HG03442 (cell line): ENCODE results near the gene NALF2.

ENCODE experiments used
- ATAC-seq: cut with Tn5 transposase; IDR thresholded peaks from one replicate; pipeline ENCODE4 v1.9.1; 2021; ENCODE audit warnings: mild to moderate bottlenecking, moderate library complexity; ENCODE audit not compliant: unreplicated experiment

The NALF2 gene

GRCh38 chrX:69524781-69525363, 20.7 kb downstream of the NALF2 start:
- ATAC-seq: no peak

GRCh38 chrX:69530306-69530705, 26.2 kb downstream of the NALF2 start:
- ATAC-seq: no peak

GRCh38 chrX:69531031-69531755, 27.1 kb downstream of the NALF2 start:
- no peak for ATAC-seq

GRCh38 chrX:69535661-69536060, 31.5 kb downstream of the NALF2 start:
- ATAC-seq: no peak

- ATAC-seq: peak; percentile 88
Observed at GRCh38 chrX:69538321-69538876, 34.3 kb downstream of the NALF2 start.

GRCh38 chrX:69539437-69539836, 35.3 kb downstream of the NALF2 start:
- peak; percentile 39 for ATAC-seq

- no peak for ATAC-seq
Observed at GRCh38 chrX:69541956-69542355, 37.8 kb downstream of the NALF2 start.

GRCh38 chrX:69543572-69543971, 39.4 kb downstream of the NALF2 start:
- no peak for ATAC-seq

GRCh38 chrX:69546417-69546816, 42.3 kb downstream of the NALF2 start:
- no peak for ATAC-seq

- ATAC-seq: no peak
Observed at GRCh38 chrX:69546978-69547377, 42.9 kb downstream of the NALF2 start.

GRCh38 chrX:69551421-69552009, 47.4 kb downstream of the NALF2 start:
- no peak for ATAC-seq

GRCh38 chrX:69552512-69552911, 48.4 kb downstream of the NALF2 start:
- ATAC-seq: no peak
